Germinal center (tissue), 1 donor: ENCODE data around the gene SOWAHC.
"Not testable (repeated sequence)": the region's sequence is repeated elsewhere in the genome, so short reads cannot be mapped to it uniquely, and the experiment has no call there.

Source experiments
- DNase-seq: peaks from one replicate; pipeline ENCODE4 v3.0.0; 2012; ENCODE audit warnings: mixed read lengths, low spot score

Gene SOWAHC

DNA sequence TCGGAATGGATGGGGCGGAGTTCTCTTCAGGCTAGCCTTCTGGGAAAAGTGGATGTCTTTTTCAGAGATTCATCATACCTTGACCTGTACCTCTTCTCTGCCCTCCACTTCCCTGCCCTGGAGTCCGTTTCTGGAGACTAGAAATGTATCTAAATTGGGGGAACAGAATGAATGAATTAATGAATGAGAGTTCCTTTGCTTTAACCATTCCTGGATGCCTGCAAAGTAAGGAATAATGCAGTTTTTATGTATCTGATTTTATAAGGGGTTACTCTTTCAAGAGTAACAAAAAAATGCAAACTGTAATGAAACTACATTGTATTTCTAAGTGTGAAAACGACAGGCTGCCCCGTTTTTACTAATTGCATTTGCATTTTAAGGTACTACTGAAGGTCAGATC, 2.0 kb downstream of the SOWAHC start:
- no peak for DNase-seq

DNA sequence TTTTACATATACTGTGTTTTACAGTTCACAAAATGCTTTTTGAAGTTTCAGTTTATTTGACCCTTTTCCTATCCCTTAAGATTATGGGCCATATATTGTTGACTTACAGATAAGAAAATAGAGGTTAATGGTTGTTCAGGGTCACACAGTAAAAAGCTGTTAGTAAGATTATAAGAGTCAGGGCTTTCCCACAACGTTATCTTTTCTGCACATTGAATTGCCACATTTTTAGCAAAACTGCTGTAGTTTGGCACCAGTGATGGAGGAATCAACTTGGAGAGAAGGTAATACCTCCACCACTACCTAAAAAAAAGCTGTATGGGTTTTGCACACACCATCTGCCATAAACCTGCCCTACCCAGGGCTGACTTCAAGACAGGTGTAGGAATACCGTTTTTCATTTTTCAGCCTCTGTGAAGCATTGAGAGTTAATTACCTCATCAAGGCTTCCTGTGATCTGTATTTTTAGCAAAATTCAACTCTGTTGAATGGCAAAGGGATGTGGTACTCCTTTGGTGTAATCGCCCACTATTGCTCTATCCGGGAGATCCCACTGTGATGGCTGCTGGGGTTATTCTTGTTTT, 5.0 kb downstream of the SOWAHC start:
- DNase-seq = no peak

DNA sequence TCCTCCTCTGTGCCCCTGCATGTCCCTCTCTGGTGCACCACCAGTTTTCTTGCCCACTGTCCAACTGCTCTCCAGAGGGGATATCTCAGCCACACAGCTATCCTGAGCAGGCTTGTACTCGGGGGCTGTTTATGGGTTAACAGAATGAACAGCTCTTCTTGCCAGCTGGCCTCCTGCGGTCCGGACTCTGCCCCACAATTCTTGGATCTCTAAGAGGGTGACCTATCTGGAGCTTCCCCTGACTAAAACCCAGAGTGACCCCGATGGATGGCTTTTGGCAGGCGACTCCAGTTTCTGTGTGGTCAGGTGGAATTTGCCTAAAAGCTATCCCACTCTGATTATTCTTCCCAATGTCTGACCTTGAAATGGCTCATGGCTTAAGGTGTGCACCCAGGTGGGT, 9.1 kb downstream of the SOWAHC start:
- no peak for DNase-seq

DNA sequence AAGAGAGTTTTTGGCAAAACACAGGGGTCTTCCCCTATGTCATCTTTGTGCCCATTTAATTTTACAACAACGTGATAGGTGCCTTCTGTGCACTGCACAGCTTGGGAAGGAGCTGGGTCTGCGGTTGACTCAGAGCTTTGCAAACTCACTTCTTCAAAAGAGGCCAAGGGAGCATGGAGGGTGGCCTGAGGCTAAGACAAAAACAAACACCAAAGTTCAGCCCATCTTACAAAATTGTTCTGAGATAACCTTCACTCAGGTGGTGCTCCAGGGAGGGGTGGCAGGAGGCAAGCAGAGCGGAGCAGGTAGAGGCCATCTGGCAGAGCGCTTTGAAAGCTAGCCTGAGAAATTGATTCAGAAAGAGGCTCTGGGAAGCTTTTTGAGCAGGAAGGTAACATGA, 9.8 kb downstream of the SOWAHC start:
- DNase-seq = no peak

DNA sequence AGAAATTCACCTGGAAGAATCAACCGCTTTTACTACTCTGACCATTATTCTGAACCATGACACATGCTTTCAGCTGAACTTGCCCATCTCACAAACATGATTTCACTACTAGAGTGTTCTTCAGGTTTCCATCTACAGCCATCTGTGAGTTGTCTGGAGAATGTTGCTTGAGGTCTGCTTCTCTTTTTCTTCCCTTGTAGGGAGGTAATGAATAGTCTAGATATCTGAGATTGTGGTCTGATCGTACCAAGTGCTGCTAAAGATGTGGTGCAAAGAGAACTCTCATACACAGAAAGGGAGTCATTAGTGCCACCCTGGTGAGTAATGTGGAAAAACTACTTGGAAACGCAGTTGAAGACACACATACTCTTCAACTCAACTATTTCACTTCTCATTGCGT, 10.2 kb downstream of the SOWAHC start:
- no peak for DNase-seq

DNA sequence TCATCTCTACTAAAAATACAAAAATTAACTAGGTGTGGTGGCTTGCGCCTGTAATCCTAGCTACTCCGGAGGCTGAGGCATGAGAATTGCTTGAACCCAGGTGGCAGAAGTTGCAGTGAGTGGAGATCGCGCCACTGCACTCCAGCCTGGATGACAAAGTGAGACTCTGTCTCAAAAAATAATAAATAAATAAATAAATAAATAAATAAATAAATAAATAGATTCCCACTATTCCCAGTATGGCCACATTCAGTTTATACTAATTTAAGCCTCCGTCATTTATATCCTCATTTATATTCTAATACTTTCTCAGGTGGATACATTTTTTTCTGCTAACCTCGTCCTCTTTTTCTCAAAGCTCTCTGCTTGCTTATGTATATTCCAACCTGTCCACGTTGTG, 14.2 kb downstream of the SOWAHC start:
- not testable (repeated sequence) for DNase-seq

DNA sequence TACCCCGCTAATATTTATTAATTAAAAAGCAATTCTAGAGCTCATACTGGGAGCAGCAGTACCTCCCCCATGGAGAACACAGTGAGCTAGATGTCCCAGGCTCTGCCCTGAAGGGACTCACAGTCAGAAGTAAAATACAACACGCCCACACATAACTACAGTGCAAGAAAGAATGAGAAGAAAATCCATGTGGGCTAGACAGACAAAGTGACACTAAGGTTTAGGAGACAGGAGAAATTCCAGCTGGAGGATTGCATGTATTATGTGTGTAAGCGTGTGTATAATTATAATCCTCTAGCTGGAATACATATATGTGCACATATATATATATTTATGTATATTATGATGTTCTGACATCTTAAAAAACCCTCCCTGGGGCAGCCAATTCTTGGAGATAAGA, 15.7 kb downstream of the SOWAHC start:
- DNase-seq = no peak

DNA sequence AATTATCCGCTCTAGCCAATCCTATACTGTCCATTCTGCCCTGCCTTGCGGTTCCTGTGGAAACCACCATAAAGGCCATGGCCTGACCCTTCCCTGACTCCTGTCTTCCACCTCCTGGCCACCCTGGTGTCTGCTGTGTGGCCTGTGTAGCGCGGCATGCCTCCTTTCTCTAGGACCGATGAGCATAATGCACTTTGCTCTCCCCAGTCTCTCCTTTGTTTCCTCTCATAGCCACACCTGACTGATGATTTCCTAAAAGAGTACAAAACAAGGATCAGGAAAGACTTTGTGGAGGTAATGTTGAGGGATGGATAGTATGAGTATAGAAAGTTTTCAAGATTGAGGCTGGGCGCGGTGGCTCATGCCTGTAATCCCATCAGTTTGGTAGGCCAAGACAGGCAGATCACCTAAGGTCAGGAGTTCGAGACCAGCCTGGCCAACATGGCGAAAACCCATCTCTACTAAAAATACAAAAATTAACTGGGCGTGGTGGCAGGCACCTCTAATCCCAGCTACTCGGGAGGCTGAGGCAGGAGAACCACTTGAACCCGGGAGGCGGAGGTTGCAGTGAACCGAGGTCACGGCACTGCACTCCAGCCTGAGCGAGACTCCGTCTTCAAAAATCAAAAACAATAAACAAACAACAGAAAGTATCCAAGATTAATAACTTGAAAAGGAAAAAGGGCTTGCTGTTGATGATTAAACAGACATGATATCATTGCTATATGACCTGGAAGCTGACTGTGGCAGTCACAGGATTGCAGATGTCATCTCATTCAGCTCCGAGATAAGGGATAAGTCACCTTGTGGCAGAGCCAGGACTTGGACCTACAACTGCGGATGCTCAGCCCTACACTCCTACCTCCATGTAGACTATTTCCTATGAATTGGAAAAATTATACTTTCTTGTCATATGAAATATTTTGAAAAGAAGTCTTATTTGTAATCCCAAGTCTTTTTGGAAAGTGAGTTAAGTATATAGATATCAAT, 16.6 kb downstream of the SOWAHC start:
- no peak for DNase-seq

DNA sequence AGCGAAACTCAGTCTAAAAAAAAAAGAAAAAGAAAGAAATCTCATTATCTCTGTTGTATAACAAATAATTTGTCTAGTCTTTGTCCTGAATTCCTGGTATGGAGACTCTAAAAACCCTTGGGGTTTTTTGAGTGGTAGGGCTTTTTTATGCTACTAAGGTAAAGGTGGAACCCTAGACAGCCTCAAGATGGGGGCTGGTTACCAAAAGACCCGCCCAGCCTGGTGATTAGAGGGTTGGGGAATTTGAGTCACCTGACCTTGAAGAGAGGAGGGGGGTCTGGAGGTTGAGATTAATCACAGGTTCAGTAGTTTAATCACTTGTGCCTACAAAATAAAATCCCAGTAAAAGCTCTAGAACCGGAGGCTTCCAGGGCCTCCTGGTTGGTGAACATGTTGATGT, 17.6 kb downstream of the SOWAHC start:
- DNase-seq = no peak

DNA sequence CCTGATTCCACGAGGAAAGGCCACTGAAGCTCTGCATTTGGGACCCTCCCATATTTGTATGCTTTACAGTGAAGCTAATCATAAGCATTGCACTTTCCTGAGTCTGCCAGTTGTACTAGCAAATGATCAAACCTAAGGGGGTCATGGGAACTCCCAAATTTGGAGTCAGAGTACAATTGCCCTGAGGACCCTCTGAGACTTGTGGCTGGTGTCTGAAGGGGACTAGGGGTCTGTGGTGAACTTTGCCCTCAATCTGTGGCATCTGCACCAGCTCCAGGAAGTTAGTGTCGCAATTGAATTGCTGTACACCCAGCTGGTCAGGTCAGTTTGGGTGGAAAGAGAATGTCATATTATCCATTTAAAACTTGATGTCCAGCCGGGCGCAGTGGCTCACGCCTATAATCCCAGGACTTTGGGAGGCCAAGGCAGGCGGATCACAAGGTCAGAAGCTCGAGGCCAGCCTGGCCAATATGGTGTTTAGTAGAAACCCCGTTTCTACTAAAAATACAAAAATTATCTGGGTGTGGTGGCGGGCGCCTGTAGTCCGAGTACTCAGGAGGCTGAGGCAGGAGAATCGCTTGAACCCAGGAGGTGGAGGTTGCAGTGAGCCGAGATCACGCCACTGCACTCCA, 18.1 kb downstream of the SOWAHC start:
- DNase-seq = no peak

DNA sequence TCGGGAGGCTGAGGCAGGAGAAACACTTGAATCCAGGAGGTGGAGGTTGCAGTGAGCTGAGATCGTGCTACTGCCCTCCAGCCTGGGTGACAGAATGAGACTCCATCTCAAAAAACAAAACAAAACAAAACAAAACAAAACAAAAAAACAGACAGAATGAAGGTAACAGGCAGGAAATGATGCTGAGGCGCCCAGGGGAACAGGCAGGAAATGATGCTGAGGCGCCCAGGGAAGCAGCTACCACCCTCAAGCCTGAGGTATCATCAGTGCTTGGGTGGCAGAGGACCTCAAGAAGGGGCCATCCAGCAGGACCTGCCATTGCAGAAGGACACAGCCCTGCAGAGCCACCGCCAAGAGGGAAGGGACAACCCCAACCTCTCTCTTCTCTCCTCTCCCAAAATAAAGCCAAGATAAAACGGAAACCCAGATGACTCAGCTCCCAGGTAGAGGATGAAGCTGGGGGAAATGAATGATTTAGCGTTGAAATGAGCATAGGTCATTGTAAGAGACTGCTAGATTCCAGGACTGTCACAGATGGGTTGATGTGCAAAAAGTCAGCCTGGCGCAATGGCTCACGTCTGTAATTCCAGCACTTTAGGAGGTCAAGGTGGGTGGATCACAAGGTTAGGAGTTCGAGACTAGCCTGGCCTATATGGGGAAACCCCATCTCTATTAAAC, 19.3 kb downstream of the SOWAHC start:
- DNase-seq = no peak

DNA sequence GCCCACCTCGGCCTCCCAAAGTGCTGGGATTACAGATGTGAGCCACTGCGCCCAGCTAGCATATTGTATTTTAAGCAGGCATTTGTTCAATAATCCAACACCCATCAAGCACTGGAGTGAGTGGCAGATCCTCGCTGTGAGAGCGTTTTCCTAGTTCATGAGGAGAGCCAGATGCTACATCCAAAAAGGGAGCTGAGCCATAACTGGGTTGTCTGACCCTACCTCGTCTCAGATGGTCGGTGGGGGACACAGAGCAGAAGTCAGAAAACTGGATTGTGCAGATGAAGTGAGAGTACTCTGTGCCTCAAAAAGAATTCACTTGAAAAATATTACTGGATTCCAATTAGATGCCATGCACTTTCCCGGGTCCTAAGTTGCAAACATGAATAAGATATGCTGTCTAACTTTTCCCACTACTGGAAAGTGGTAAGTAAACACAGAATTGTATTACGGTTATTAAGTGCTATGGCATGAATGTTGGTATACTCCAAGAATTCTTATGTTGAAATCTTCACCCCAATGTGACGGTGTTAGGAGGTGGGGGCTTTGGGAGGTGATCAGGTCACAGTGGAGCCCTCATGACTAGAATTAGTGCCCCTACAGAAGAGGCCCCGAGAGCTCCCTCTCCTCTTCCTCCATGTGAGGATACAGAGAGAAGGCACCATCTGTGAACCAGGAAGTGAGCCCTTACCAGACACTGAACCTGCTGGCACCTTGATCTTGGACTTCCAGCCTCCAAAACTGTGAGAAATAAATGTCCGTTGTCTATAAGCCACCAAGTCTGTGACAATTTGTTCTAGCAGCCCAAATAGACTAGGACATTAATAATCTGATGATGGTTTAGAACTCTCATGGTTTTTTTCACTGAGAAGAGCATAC, 21.5 kb downstream of the SOWAHC start:
- no peak for DNase-seq

DNA sequence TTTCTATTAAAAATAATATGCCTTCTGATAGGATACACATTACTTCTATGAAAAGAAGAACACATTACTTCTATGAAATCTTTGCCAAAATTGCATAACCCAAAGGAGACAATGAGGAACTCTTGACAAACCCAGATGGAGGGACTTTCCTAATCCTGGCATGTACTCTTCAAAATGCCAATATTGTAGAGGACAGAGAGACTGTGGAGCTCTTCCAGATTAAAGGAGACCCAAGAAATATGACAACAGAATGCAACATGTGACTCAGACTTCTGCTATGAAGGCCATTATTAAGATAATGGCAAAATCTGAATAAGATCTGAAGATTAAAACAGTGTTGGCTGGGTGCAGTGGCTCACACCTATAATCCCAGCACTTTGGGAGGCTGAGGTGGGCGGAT, 22.2 kb downstream of the SOWAHC start:
- DNase-seq = no peak

DNA sequence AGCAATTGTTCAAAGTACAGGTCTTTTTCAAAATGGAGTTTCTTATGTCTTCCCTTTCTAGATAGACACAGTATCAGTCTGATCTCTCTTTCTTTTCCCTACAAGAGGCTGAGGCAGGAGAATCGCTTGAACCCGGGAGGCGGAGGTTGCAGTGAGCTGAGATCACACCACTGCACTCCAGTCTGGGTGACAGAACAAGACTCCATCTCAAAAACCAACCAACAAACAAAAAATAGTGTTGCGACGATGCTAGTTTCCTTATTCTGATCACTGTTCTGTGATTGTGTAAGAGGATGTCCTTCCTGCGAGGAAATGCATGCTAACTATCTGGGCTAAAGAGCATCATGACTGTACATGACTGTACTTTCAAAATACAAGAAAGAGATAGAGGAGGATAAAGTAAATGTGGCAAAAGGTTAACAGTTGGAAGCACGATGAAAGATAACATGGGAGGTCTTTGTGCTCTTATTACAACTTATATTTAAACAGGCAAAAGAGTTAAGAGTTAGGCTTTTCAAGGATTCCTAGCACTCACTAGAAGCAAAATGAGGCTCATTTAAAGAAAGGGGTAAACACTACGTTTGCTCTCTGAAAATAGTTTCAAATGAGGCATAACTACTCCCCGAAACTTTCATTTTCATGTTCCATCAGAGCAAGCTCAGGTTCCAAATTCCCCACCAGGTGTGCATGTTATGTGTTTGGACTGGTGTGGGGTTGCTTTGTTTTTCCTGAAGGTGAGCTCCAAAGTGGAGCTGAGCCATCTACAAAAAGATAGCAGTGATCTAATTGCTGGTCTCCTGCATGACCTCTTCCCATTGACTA, 23.8 kb downstream of the SOWAHC start:
- DNase-seq = no peak

DNA sequence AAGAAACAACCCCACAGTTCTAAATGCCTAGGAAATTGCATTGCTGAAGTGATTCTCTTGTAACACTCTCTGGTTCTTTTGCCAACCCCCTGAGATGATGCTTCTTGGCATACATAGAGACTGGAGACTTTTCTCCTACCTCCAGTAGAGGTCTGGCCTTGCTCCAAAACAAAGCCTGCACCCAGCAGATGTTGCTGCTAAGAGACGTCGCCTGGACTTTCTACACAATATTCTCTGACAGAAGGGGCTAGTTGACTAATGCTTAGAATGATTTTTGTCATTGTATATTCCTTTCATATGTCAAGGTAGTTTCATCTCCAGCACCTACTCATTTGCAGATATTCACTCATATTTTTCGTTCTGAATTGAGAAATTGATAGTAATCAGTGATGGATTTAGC, 24.6 kb downstream of the SOWAHC start:
- no peak for DNase-seq

DNA sequence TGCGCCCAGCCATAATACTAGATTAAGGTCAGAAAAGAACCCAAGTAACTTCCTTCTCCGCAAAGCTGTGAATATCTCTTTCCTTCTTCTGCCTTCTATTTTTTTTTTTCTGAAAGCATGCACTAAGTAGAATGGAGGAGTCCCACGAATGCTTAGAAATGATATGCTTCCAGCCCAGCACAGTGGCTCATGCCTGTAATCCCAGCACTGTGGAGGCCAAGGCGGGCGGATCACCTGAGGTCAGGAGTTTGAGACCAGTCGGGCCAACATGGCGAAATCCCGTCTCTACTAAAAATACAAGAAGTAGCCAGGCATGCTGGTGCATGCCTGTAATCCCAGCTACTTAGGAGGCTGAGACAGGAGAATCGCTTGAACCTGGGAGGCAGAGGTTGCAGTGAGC, 25.8 kb downstream of the SOWAHC start:
- not testable (repeated sequence) for DNase-seq

DNA sequence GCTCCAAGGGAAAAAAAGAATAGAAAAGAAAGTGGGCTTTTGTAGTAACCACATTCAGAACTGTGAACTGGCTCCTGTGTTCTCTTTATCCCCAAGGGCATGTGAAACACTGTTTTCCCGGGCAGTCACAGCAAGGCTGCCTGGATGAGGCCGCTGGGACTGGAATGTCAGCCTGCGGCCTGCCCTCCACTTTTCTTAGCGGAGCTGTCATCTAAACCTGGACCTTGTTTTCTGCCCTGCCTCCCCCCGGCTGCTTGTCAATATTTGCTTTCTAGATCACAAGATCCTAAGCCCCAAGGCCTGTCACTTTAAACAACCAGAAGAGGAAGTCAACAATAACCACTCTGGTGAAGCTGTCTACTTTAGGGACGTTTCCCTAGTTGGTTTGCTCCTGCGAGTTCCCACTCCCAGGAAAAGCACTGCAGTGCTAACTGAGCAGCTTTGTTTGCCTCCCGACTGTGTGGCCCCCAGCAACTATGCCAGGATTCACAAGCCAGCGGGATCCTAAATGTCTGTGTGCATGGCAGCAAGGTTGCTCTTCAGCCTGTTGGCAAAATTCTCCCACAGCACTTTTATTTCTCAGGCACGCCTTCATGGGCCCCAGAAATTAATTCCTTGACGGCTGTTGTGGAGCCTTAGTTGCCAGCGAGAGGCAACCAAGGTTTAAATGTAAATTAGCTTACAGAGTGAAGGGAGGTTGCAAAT, 30.6 kb downstream of the SOWAHC start:
- DNase-seq = no peak

DNA sequence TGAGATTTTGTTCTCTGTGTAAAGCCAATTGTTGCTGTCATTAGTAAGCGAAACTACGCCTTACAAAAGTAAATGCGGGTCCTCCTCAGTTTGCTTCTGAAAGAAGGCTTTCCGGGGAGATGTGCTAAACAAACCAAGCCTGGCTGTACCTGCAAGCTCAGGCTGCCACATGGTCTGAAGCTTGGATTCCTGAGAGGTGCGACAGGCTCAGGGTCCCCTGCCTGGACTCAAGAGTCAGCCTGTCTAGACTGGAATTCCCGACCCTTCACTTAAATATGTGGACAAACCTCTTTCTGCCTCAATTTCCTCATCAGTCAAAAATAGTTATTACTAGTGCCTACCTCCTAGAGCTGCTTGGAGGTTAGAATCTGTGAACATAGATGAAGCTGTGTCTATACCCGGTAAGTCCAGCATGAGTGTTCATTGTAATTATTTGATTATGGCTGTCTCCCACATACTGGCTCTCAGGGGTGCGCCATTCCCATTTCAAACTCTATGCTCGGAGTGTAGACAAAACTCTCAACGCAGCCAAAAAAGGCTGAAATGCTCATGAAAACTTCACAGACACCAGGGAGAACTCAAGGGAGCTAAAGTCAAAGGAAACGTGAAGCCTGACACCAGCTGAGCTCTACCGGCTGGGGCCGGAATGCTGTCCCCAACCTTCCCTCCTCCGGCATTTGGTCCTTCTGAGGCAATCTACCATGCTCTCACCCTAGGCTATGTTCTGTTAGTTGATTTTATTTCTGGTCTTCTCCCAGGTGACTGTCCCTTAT, 31.4 kb downstream of the SOWAHC start:
- no peak for DNase-seq

DNA sequence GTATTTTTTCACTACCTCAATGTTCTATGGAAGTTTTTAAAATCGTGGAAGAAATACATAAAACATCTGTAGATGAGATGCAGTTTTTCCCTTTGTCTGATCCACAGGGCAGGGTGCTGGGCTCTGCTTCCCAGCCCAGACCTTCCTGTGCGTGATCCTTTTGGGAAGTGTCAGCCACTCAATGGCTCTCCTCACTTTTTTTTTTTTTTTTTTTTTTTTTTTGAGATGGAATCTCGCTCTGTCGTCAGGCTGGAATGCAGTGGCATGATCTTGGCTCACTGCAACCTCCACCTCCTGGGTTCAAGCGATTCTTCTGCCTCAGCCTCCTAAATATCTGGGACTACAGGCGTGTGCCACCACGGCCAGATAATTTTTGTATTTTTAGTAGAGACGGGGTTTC, 32.8 kb downstream of the SOWAHC start:
- DNase-seq = no peak
